Skin of body (tissue), 2 donors: ENCODE results near the gene GNG4. TPM values are rescaled to one million over a fixed set of nuclear protein-coding genes. Genes with fewer than 3 reads are reported as not detected.

Experiments
- small RNA-seq: library from RNA; depleted of rRNA; stranded (forward); fragments of <200 nt; gene quantifications from one replicate; pipeline ENCODE3, GENCODE V24; 2014; ENCODE audit warnings: low replicate concordance
- total RNA-seq: library from RNA; depleted of rRNA; stranded (reverse); fragments of >200 nt; gene quantifications from one replicate; pipeline ENCODE4 v1.2.3, GENCODE V29; 2014

The GNG4 gene
- total RNA-seq, 1 donor from 2014 or later, result 1.6 TPM

Small RNA genes within 50 kb of the gene (small RNA-seq; reads per million reads assigned to genes)
- gene MTCO3P46 (not detected), gene MTND4LP21 (not detected)

Other genes starting within 250 kb of the GNG4 start
- 40.3 TPM for gene B3GALNT2, start 145.3 kb downstream of the GNG4 start, total RNA-seq
- gene LYST, start 217.1 kb upstream of the GNG4 start, total RNA-seq, result 48.6 TPM